HG03060 (cell line): ENCODE results near the gene TBC1D23.
"Not testable (repeated sequence)": the region's sequence is repeated elsewhere in the genome, so short reads cannot be mapped to it uniquely, and the experiment has no call there.

Experiments used
- ATAC-seq: cut with Tn5 transposase; IDR thresholded peaks from one replicate; pipeline ENCODE4 v1.9.1; 2021; ENCODE audit warnings: low read depth, moderate number of reproducible peaks; ENCODE audit not compliant: unreplicated experiment

The TBC1D23 gene

GRCh38 chr3:100254168-100254777, 6.5 kb upstream of the TBC1D23 start:
- ATAC-seq: no peak

GRCh38 chr3:100256731-100257151, 4.1 kb upstream of the TBC1D23 start:
- ATAC-seq: no peak

GRCh38 chr3:100257586-100257985, 3.2 kb upstream of the TBC1D23 start:
- ATAC-seq: no peak

GRCh38 chr3:100260081-100260684, 609 bp upstream of the TBC1D23 start:
- no peak for ATAC-seq

GRCh38 chr3:100261485-100261903, 702 bp downstream of the TBC1D23 start:
- no peak for ATAC-seq

- not testable (repeated sequence) for ATAC-seq
Measured at GRCh38 chr3:100262925-100263324, 2.1 kb downstream of the TBC1D23 start.

GRCh38 chr3:100263583-100263982, 2.8 kb downstream of the TBC1D23 start:
- no peak for ATAC-seq

- ATAC-seq: no peak
Measured at GRCh38 chr3:100264242-100264641, 3.5 kb downstream of the TBC1D23 start.

- no peak for ATAC-seq
Measured at GRCh38 chr3:100265016-100265415, 4.2 kb downstream of the TBC1D23 start.

GRCh38 chr3:100266531-100266930, 5.7 kb downstream of the TBC1D23 start:
- no peak for ATAC-seq

- no peak for ATAC-seq
Measured at GRCh38 chr3:100268156-100268555, 7.4 kb downstream of the TBC1D23 start.

- no peak for ATAC-seq
Measured at GRCh38 chr3:100269001-100269400, 8.2 kb downstream of the TBC1D23 start.

GRCh38 chr3:100269410-100270214, 8.8 kb downstream of the TBC1D23 start:
- ATAC-seq: no peak

- ATAC-seq: no peak
Measured at GRCh38 chr3:100270215-100270583, 9.4 kb downstream of the TBC1D23 start.

- ATAC-seq: no peak
Measured at GRCh38 chr3:100271522-100271921, 10.7 kb downstream of the TBC1D23 start.

GRCh38 chr3:100272797-100273611, 12.2 kb downstream of the TBC1D23 start:
- ATAC-seq: not testable (repeated sequence)

- no peak for ATAC-seq
Measured at GRCh38 chr3:100274361-100274760, 13.6 kb downstream of the TBC1D23 start.

GRCh38 chr3:100277255-100277800, 16.5 kb downstream of the TBC1D23 start:
- no peak for ATAC-seq

- no peak for ATAC-seq
Measured at GRCh38 chr3:100278910-100279309, 18.1 kb downstream of the TBC1D23 start.

GRCh38 chr3:100288288-100288894, 27.6 kb downstream of the TBC1D23 start:
- ATAC-seq: no peak
